ENCODE data around the gene BBOF1. TPM values are rescaled to one million over a fixed set of nuclear protein-coding genes. Genes with fewer than 3 reads are reported as not detected.
"Not testable (repeated sequence)": the region's sequence is repeated elsewhere in the genome, so short reads cannot be mapped to it uniquely, and the experiment has no call there.

BBOF1 gene
- total and polyA plus RNA-seq, 12 donors, result 1.8 to 5.9 (median 3.4) TPM

DNA sequence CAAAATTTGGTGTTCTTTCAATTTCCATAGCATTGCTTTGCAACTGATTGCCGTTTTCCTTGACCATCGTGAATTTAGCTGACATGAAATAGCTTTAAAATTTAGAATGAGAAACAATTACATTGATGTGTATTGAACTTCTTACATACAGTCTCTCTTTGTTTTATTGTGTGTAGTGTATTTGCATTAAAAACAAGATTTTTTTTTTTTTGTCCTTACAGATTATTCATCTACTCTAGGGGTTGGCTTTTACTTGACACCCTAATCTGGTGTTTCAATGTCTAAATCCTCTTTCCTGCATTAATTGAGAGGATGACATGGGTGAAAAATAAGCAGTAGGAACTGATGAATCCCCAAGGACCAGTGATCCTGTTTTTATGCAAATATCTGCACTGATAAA is 86.2 kb downstream of the BBOF1 start:
- peaks cover 0 to 77% (median 4%) of the 10 kb centered on the region in 9 donors for H3K36me3 ChIP-seq
- no peaks in the 10 kb centered on the region for H3K27me3 ChIP-seq
- 92 to 94% methylated on average over 2 of the region's 2 CpGs for WGBS, 2 donors
- no peak overlapping the region for H3K4me3 ChIP-seq
- H3K27ac ChIP-seq, result no peak overlapping the region
- DNase-seq (no peak), ATAC-seq (no peak)
- TF ChIP-seq, protein P1, sequence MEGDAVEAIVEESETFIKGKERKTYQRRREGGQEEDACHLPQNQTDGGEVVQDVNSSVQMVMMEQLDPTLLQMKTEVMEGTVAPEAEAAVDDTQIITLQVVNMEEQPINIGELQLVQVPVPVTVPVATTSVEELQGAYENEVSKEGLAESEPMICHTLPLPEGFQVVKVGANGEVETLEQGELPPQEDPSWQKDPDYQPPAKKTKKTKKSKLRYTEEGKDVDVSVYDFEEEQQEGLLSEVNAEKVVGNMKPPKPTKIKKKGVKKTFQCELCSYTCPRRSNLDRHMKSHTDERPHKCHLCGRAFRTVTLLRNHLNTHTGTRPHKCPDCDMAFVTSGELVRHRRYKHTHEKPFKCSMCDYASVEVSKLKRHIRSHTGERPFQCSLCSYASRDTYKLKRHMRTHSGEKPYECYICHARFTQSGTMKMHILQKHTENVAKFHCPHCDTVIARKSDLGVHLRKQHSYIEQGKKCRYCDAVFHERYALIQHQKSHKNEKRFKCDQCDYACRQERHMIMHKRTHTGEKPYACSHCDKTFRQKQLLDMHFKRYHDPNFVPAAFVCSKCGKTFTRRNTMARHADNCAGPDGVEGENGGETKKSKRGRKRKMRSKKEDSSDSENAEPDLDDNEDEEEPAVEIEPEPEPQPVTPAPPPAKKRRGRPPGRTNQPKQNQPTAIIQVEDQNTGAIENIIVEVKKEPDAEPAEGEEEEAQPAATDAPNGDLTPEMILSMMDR (IDR thresholded peaks at IDR 0.05), result no peak
- H3K4me1 ChIP-seq, result no peaks in the 10 kb centered on the region
- no peaks in the 10 kb centered on the region for H3K9me3 ChIP-seq
- intact Hi-C loops (cut with DNase I), result loop anchor here in 1 of 10 donors (5.0 kb wide), 1 partner anchor 142 kb away; no protein-coding TSS in a partner anchor

DNA sequence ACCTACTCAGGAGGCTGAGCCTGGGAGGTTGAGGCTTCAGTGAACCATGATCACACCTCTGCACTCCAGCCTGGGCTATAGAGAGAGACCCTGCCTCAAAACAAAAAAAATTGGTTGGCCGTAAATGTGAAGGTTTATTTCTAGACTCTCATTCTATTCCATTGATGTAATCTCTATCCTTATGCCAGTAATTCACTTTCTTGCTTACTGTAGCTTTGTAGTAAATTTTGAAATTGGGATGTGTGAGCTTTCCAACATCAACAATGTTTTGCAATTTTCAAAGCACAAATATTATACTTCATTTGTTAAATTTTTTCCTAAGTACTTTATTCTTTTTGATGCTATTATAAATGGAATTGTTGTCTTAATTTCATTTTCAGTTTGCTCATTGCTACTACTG is 90.2 kb downstream of the BBOF1 start:
- no peaks in the 10 kb centered on the region for H3K9me3 ChIP-seq
- TF ChIP-seq, protein P1 (IDR thresholded peaks at IDR 0.05), result no peak
- no peak for DNase-seq
- no peak overlapping the region for H3K4me3 ChIP-seq
- H3K36me3 ChIP-seq, result peaks cover 0 to 58% (median 0%) of the 10 kb centered on the region in 9 donors
- no peak for ATAC-seq
- no peaks in the 10 kb centered on the region for H3K4me1 ChIP-seq
- intact Hi-C loops (cut with DNase I), result loop anchor here in 3 of 10 donors (2.0 to 5.0 kb wide), 2 partner anchors 138 to 141 kb away; no protein-coding TSS in a partner anchor
- H3K27me3 ChIP-seq, result no peaks in the 10 kb centered on the region
- no peak overlapping the region for H3K27ac ChIP-seq
- WGBS, 2 donors, result 76 to 84% methylated on average over 1 of the region's 1 CpG

DNA sequence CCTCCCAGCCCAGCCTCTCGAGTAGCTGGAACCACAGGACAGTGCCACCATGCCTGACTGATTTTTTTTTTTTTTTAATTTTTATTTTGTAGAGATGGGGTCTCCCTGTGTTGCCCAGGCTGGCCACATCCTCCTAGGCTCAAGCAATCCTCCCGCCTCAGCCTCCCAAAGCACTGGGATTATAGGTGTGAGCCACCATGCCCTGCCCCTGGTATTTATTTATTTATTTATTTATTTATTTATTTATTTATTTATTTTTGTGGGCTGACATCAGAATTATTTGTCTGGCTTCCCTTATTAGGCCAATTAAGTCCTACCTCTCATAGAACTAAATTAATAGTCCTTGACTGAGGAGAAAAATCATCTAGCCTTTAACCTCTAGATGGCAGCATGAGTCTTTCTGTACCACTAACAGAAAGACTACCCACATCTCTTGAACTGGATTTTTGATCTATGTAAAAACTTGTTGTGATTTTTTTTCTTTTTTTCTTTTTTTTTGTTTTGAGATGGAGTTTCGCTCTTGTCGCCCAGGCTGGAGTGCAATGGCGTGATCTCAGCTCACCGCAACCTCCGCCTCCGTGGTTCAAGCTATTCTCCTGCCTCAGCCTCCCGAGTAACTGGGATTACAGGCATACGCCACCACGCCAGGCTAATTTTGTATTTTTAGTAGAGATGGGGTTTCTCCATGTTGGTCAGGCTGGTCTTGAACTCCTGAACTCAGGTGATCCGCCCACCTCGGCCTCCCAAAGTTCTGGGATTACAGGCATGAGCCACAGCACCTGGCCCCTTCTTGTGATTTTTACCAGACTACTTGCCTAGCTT is 92.5 kb downstream of the BBOF1 start:
- H3K4me1 ChIP-seq, H3K27ac ChIP-seq, H3K4me3 ChIP-seq, H3K9me3 ChIP-seq, H3K27me3 ChIP-seq: not testable (repeated sequence)
- intact Hi-C loops (cut with DNase I), result loop anchor here in 7 of 10 donors (2.0 to 5.0 kb wide), 4 partner anchors 139 to 146 kb away; no protein-coding TSS in a partner anchor
- 93 to 94% methylated on average over 13 of the region's 13 CpGs for WGBS, 2 donors
- peaks cover 0 to 45% (median 0%) of the 10 kb centered on the region in 9 donors for H3K36me3 ChIP-seq
- DNase-seq, result peak in 1 of 2 donors; percentile 10
- peak in 1 of 8 donors; percentile 72 for ATAC-seq
- TF ChIP-seq, protein P1 (IDR thresholded peaks at IDR 0.05), result peak; percentile 13 to 75 (median 64)

Other genes starting within 250 kb of the BBOF1 start
- 10 to 100 TPM; 24.8 to 48.7 (median 36.7) TPM for gene PTGR2, start 167.5 kb upstream of the BBOF1 start, total RNA-seq
- gene PTGR2, start 167.5 kb upstream of the BBOF1 start, polyA plus RNA-seq, result 10 to 100 TPM in 1 of 2 donors, 1 to 10 TPM in 1; 9.5 to 21.7 TPM
- 10 to 100 TPM; 15.3 to 23.7 (median 18.8) TPM for gene ZNF410, start 132.5 kb upstream of the BBOF1 start, total RNA-seq
- gene ZNF410, start 132.5 kb upstream of the BBOF1 start, polyA plus RNA-seq, result 10 to 100 TPM; 21.0 to 24.6 TPM
- 1 to 10 TPM; 2.9 to 6.5 (median 4.2) TPM for gene FAM161B, start 69.3 kb upstream of the BBOF1 start, total RNA-seq
- gene FAM161B, start 69.3 kb upstream of the BBOF1 start, polyA plus RNA-seq, result 1 to 10 TPM; 1.5 to 3.3 TPM
- gene COQ6, start 69.0 kb upstream of the BBOF1 start, total RNA-seq, result 10 to 100 TPM; 29.4 to 52.2 (median 48.0) TPM
- gene COQ6, start 69.0 kb upstream of the BBOF1 start, polyA plus RNA-seq, result 10 to 100 TPM; 32.6 to 33.6 TPM
- gene ENTPD5, start 61 bp upstream of the BBOF1 start, total RNA-seq, result 1 to 10 TPM; 6.5 to 10.0 (median 8.2) TPM
- 1 to 10 TPM; 3.8 to 5.8 TPM for gene ENTPD5, start 61 bp upstream of the BBOF1 start, polyA plus RNA-seq
- gene ALDH6A1, start 65.1 kb downstream of the BBOF1 start, total RNA-seq, result 100 to 1,000 TPM in 2 of 10 donors, 10 to 100 TPM in 8; 36.9 to 129 (median 81.5) TPM
- gene ALDH6A1, start 65.1 kb downstream of the BBOF1 start, polyA plus RNA-seq, result 10 to 100 TPM; 11.3 to 15.5 TPM
- gene LIN52, start 65.6 kb downstream of the BBOF1 start, total RNA-seq, result 10 to 100 TPM in 4 of 10 donors, 1 to 10 TPM in 6; 4.7 to 13.6 (median 9.0) TPM
- 1 to 10 TPM; 5.3 to 6.9 TPM for gene LIN52, start 65.6 kb downstream of the BBOF1 start, polyA plus RNA-seq
- gene VSX2, start 220.1 kb downstream of the BBOF1 start, total RNA-seq, result not detected
- gene VSX2, start 220.1 kb downstream of the BBOF1 start, polyA plus RNA-seq, result not detected

Measured in heart right ventricle (tissue), 16 donors.